ENCODE data around the gene CHGA.

GRCh38 chr14:92920001-92920400 lies 2.9 kb upstream of the CHGA start:
- no peak for TF ChIP-seq REST (IDR thresholded peaks at IDR 0.05; ENCODE audit: insufficient replicate concordance, low read depth)
- no peak for TF ChIP-seq CTCF (IDR thresholded peaks at IDR 0.05; ENCODE audit: insufficient read depth, low read length)

All from HL-60 (cell line).